ENCODE measurements around the gene PID1.

GRCh38 chr2:229137639-229138038 lies 133.4 kb downstream of the PID1 start:
- no peak for TF ChIP-seq CTCF (IDR thresholded peaks at IDR 0.05)
- no peak for TF ChIP-seq POLR2A (IDR thresholded peaks at IDR 0.05)
